AG04449 (cell line): ENCODE data around the gene TENM3.

Source experiments
- CTCF ChIA-PET: fragments of 350-600 bp; formaldehyde crosslinking; extraction: SDS; loops from one replicate; lab custom pipeline; 2021; ENCODE audit warnings: antibody characterized with exemption; lab: Yijun Ruan, JAX
- POLR2A ChIA-PET: fragments of 400-600, 350-600 bp; formaldehyde crosslinking; extraction: SDS; loops from one replicate; lab custom pipeline; 2020; ENCODE audit warnings: antibody characterized with exemption, inconsistent platforms; lab: Yijun Ruan, JAX
- DNase-seq: peaks from one replicate; pipeline ENCODE4 v3.0.0-alpha.2; 2010; ENCODE audit warnings: low read depth, low spot score
- H3K4me3 ChIP-seq: 2 replicates; pipeline ENCODE4 v1.5.1; 2011; ENCODE audit warnings: low read depth, mild to moderate bottlenecking, control low read depth, low read length
- TF ChIP-seq, protein P1 (sequence below): IDR thresholded peaks from one replicate; pipeline ENCODE4 v1.5.1; 2011; ENCODE audit warnings: mild to moderate bottlenecking, moderate library complexity, low read length, control low read depth, inconsistent platforms; ENCODE audit not compliant: insufficient read depth; ENCODE audit errors: missing control alignments

TENM3 gene

DNA sequence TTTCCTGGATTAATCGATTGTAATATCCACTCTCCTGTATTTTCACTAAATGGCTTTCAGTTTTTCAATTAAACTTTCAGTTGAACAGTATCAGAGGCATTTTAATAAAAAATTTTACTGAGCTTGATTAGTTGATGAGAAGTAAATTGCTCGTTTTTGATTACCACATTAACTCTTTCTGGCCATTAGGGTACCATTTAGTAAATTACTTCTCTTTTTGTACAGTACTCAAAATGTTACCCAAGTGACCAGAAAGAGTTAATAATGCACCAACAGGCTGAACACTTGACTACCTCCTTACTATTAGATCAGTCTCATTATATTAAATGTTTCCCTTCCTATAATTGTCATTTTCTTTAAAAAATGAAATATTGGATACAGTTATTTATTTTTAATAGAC is 289.2 kb downstream of the TENM3 start:
- TF ChIP-seq, protein P1, sequence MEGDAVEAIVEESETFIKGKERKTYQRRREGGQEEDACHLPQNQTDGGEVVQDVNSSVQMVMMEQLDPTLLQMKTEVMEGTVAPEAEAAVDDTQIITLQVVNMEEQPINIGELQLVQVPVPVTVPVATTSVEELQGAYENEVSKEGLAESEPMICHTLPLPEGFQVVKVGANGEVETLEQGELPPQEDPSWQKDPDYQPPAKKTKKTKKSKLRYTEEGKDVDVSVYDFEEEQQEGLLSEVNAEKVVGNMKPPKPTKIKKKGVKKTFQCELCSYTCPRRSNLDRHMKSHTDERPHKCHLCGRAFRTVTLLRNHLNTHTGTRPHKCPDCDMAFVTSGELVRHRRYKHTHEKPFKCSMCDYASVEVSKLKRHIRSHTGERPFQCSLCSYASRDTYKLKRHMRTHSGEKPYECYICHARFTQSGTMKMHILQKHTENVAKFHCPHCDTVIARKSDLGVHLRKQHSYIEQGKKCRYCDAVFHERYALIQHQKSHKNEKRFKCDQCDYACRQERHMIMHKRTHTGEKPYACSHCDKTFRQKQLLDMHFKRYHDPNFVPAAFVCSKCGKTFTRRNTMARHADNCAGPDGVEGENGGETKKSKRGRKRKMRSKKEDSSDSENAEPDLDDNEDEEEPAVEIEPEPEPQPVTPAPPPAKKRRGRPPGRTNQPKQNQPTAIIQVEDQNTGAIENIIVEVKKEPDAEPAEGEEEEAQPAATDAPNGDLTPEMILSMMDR: no peak
- DNase-seq: no peak
- no peak overlapping the region for H3K4me3 ChIP-seq
- POLR2A ChIA-PET: no interaction called here
- CTCF ChIA-PET: no interaction called here

DNA sequence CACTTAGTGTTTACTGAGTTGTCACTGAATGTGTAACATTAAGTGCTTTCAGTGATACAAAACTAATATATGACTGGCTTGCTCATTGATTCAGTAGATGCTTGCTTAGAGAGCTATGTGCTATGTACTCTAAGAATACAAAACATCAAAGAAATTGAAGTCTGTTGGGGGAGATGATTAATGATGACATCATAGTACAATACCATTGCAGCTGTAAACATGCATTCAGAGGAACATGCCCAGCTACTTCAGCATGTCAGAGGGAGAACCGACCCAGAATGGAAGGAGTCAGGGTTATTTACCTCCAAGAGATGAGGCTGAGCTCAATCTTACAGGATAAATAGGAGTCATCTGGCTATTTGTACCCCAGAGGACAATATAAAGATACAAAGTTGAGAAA is 290.8 kb downstream of the TENM3 start:
- H3K4me3 ChIP-seq: no peak overlapping the region
- CTCF ChIA-PET: interaction anchor here (0.6 kb wide), 1 partner anchor 16 kb away, joined by 3 read pairs; no protein-coding TSS in a partner anchor
- no peak for DNase-seq
- TF ChIP-seq, protein P1: no peak
- POLR2A ChIA-PET: interaction anchor here (0.7 kb wide), 1 partner anchor 256 kb away, joined by 3 read pairs; no protein-coding TSS in a partner anchor

DNA sequence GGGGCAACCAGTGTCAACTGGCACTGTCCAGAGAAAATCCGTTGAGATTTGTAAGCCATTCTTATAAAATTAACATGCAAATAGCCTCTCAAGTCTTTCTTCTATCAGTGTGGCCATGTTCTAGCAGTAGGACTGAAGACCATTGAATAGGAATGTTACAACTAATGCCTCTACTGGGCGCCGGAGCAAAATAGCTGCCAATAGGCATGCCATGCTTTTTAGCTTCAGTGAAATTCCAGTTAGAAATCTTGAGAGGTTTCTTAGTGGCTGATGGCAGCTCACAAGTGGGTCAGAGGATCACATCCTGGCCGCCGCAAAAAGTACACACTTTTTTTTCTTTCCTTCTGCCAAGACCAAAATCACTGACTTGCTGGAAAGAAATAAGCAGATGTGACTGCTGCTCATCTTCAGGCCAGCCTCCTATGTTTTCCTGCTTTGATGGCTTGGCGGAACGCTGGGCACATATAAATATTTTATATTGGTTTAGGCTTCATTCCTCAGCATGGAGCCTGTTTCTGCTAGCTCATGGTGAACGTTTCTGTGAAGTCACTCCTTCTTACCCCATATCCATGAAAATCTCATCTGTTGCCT is 293.1 kb downstream of the TENM3 start:
- POLR2A ChIA-PET: no interaction called here
- DNase-seq: no peak
- TF ChIP-seq, protein P1: no peak
- no peak overlapping the region for H3K4me3 ChIP-seq
- CTCF ChIA-PET: interaction anchor here (1.4 kb wide), 1 partner anchor 11 kb away, joined by 3 read pairs; no protein-coding TSS in a partner anchor

DNA sequence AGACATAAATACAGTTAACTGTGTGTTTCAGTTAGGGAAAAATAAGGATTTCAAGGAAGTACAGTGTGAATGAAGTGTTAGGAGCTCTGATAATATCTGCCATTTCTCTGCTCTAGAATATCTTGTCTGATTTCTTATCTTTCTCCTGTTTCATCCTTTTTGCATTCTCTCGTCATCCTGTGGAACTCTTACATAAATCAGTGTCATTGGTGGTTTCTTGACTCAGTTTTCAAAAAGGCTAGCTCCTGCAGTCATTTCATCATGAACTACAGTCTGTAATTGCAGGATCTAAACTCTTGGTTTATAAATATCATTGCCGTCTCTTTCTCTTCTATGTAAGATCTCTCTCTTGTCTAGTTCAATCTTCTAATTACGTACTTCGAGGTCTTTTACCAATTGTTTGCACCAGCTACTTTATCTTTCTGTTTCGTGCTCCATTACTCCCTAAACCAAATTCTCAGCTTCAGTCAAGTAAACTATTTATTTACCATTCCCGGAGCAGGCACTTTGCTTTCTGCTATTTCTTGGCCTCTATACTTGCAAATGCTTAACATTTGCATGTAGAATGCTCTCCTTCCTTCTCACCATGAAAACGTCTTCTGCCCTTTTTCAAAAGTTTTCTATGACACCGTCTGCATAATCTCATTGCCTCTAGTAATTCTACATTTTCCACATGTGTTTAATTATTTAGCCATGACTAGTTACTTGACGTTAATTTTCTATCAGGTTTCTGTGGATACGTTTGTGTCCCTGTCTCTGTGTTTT is 294.0 kb downstream of the TENM3 start:
- ChIA-PET POLR2A (no interaction called here), CTCF (interaction anchor here (1.4 kb wide), 1 partner anchor 10 kb away, joined by 3 read pairs; no protein-coding TSS in a partner anchor)
- TF ChIP-seq, protein P1: no peak
- no peak for DNase-seq
- H3K4me3 ChIP-seq: no peak overlapping the region

DNA sequence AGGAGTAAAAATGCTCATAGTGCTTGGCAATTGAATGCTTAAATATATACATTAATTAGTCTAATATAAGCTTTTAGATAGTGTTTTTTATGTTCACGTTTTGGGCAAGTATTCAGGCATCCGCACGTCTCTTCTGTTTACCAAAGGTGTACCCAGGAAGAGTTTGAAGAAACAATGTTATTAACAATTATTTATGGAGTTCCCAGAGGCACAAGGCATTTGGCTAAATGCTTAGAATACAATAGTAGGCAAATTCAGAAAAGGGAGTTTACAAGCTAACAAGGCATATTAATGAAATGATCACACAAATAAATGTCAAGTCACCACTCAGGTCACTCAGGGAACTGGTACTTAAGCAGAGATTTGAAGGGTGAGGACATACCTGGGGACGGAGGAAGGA is 294.8 kb downstream of the TENM3 start:
- no peak for DNase-seq
- H3K4me3 ChIP-seq: no peak overlapping the region
- TF ChIP-seq, protein P1: no peak
- CTCF ChIA-PET: interaction anchor here (1.1 kb wide), 1 partner anchor 268 kb away, joined by 3 read pairs; no protein-coding TSS in a partner anchor
- POLR2A ChIA-PET: no interaction called here

DNA sequence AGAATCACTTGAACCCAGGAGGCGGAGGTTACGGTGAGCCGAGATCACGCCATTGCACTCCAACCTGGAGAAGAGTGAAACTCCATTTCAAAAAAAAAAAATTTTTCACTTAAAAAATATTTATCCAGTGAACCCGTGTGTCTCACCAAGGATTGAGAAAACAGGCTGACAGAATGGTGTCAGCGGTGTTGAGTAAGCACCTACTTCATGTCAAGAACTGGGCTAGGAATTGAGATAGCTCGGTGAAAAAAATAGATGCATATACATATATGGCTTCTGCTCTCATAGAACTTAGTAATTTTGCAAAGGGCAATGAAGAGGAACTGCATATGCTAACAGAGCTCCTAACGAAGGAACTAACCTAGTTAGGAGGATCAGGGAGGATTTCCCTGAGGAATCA is 297.3 kb downstream of the TENM3 start:
- TF ChIP-seq, protein P1: no peak
- CTCF ChIA-PET: no interaction called here

More for the DNA sequence above, 297.3 kb downstream of the TENM3 start:
- no peak for DNase-seq
- H3K4me3 ChIP-seq: no peak overlapping the region
- POLR2A ChIA-PET: no interaction called here
